Panc1 (cell line): ENCODE measurements around the gene ARMH2. TPM values are rescaled to one million over a fixed set of nuclear protein-coding genes. Genes with fewer than 3 reads are reported as not detected.

Source experiments
- ATAC-seq: fragments of 200-7000 bp; cut with Tn5 transposase; 2 replicates; pipeline ENCODE4 v1.9.1; 2020; ENCODE audit warnings: mild to moderate bottlenecking, moderate library complexity
- BruUV-seq: library from RNA; stranded (reverse); fragments of 400-500 nt; replicated peaks from 2 replicates; lab custom pipeline; 2021; lab: Mats Ljungman, UMichigan
- CTCF ChIA-PET: fragments of 300-600 bp; sonication (Branson Sonifier 250); formaldehyde crosslinking; loops from one replicate; lab custom pipeline; 2022; ENCODE audit warnings: antibody characterized with exemption; lab: Charles Lee
- POLR2A ChIA-PET: fragments of 300-600 bp; sonication (Branson Sonifier 250); formaldehyde crosslinking; loops from one replicate; lab custom pipeline; 2022; ENCODE audit warnings: antibody characterized with exemption; lab: Charles Lee
- DNase-seq: peaks from one replicate; pipeline ENCODE4 v3.0.0-alpha.2; 2010; ENCODE audit warnings: low read depth, low spot score
- H3K27ac ChIP-seq: 2 replicates; pipeline ENCODE4 v1.5.1; 2011; ENCODE audit warnings: mild to moderate bottlenecking, low read length, inconsistent platforms
- H3K27me3 ChIP-seq: fragments of 200-500 bp; sonication (Bioruptor generic); 2 replicates; pipeline ENCODE4 v1.6.0; 2014; ENCODE audit warnings: low read length, inconsistent platforms; ENCODE audit not compliant: control insufficient read depth, insufficient read depth
- H3K36me3 ChIP-seq: fragments of 200-500 bp; sonication (Bioruptor generic); 2 replicates; pipeline ENCODE4 v1.5.1; 2014; ENCODE audit warnings: inconsistent platforms, mild to moderate bottlenecking, low read length, moderate library complexity; ENCODE audit not compliant: control insufficient read depth, insufficient read depth
- H3K4me1 ChIP-seq: 2 replicates; pipeline ENCODE4 v1.5.1; 2011; ENCODE audit warnings: inconsistent platforms, mild to moderate bottlenecking, low read length, moderate library complexity; ENCODE audit not compliant: control insufficient read depth, insufficient read depth
- H3K4me3 ChIP-seq, 2 experiments: 2 replicates each; pipeline ENCODE4 v1.5.1; 2011 to 2012; ENCODE audit warnings: low read depth in 2 of 2, low read length in 2 of 2, mild to moderate bottlenecking in 2 of 2, inconsistent platforms in 1 of 2, moderate library complexity in 1 of 2
- H3K9me3 ChIP-seq: fragments of 200-500 bp; sonication (Bioruptor generic); 2 replicates; pipeline ENCODE4 v1.5.1; 2014; ENCODE audit warnings: low read depth, mild to moderate bottlenecking, inconsistent platforms, low read length, moderate library complexity; ENCODE audit not compliant: control insufficient read depth, insufficient read depth
- CTCF ChIP-seq: fragments of 450-650 bp; IDR thresholded peaks from 2 replicates; pipeline ENCODE4 v1.5.1; 2017; ENCODE audit warnings: mild to moderate bottlenecking
- POLR2AphosphoS5 ChIP-seq: IDR thresholded peaks from 2 replicates; pipeline ENCODE4 v1.6.1; 2012; ENCODE audit warnings: mild to moderate bottlenecking, low read depth, low read length, moderate library complexity
- REST ChIP-seq, 2 experiments: IDR thresholded peaks; 2 replicates each; pipeline ENCODE4 v1.6.1; 2011 to 2012; ENCODE audit warnings: low read depth in 2 of 2, control low read depth in 1 of 2, low read length in 1 of 2, mild to moderate bottlenecking in 1 of 2, moderate library complexity in 1 of 2; ENCODE audit not compliant: insufficient read depth in 1 of 2
- SIN3A ChIP-seq: IDR thresholded peaks from 2 replicates; pipeline ENCODE4 v1.6.1; 2012; ENCODE audit warnings: low read depth, mild to moderate bottlenecking, low read length, moderate library complexity, borderline replicate concordance; ENCODE audit not compliant: insufficient read depth
- TCF7L2 ChIP-seq: IDR thresholded peaks from 2 replicates; pipeline ENCODE4 v1.6.1; 2011; ENCODE audit warnings: mild to moderate bottlenecking, low read depth, low read length, inconsistent platforms
- in situ Hi-C: cut with HindIII; loops from 2 replicates; pipeline ENCODE4 v1.10.0; 2016; ENCODE audit warnings: low sequenced_read_pairs, low pct_unique_long_range_greater_than_20kb
- intact Hi-C: fragments of 100-400 bp; cut with micrococcal nuclease; formaldehyde crosslinking; loops from one replicate; pipeline ENCODE4 v1.10.0; 2022; ENCODE audit not compliant: unreplicated experiment
- total RNA-seq: library from RNA; stranded (reverse); gene quantifications from one replicate; pipeline ENCODE4 v1.2.1, GENCODE V29; 2021; ENCODE audit not compliant: unreplicated experiment

Gene ARMH2
- total RNA-seq, 1 experiment from 2014 or later, result not detected

GRCh38 chr6:24818346-24818745 is 19.6 kb upstream of the ARMH2 start:
- no peak for DNase-seq
- in situ Hi-C loops (no loop called here), intact Hi-C loops (no loop called here)
- POLR2A ChIA-PET, result interaction anchor here (0.7 kb wide), 1 partner anchor 682 kb away, joined by 12 read pairs; no protein-coding TSS in a partner anchor
- CTCF ChIA-PET, result no interaction called here
- ATAC-seq, result no peak
- Histone ChIP-seq H3K4me1 (no peaks in the 10 kb centered on the region), H3K4me3 (no peak overlapping the region), H3K27ac (no peak overlapping the region), H3K9me3 (no peaks in the 10 kb centered on the region), H3K27me3 (no peaks in the 10 kb centered on the region), H3K36me3 (no peaks in the 10 kb centered on the region)
- no TSS peak for BruUV-seq
- TF ChIP-seq TCF7L2 (no peak), POLR2AphosphoS5 (no peak), REST (IDR thresholded peaks at IDR 0.05; ENCODE audit: insufficient read depth in 1 of 2, low read depth in 2 of 2, low read length in 1 of 2) (no peak), CTCF (no peak), SIN3A (no peak)

- CTCF ChIA-PET, result no interaction called here
- ATAC-seq, result no peak
- H3K36me3 ChIP-seq, result no peaks in the 10 kb centered on the region
- BruUV-seq, result no TSS peak
- TF ChIP-seq REST (IDR thresholded peaks at IDR 0.05; ENCODE audit: insufficient read depth in 1 of 2, low read depth in 2 of 2, low read length in 1 of 2), result no peak
- intact Hi-C loops, result no loop called here
- no peaks in the 10 kb centered on the region for H3K9me3 ChIP-seq
- in situ Hi-C loops, result no loop called here
- H3K4me1 ChIP-seq, result no peaks in the 10 kb centered on the region
- no peak overlapping the region for H3K4me3 ChIP-seq
- POLR2A ChIA-PET, result no interaction called here
- DNase-seq, result no peak
- no peaks in the 10 kb centered on the region for H3K27me3 ChIP-seq
- H3K27ac ChIP-seq, result no peak overlapping the region
Observed at GRCh38 chr6:24809728-24810127, 11.0 kb upstream of the ARMH2 start.
